ENCODE results near the gene TRIML1.

TRIML1 gene, protein sequence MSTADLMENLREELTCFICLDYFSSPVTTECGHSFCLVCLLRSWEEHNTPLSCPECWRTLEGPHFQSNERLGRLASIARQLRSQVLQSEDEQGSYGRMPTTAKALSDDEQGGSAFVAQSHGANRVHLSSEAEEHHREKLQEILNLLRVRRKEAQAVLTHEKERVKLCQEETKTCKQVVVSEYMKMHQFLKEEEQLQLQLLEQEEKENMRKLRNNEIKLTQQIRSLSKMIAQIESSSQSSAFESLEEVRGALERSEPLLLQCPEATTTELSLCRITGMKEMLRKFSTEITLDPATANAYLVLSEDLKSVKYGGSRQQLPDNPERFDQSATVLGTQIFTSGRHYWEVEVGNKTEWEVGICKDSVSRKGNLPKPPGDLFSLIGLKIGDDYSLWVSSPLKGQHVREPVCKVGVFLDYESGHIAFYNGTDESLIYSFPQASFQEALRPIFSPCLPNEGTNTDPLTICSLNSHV

GRCh38 chr4:188139141-188139540, at the start of gene TRIML1:
Gene TRIML1, plus strand, starts transcription at chr4:188139441. Its CDS starts 118 bp downstream, at chr4:188139559.
- no peak for DNase-seq (ENCODE audit: low read depth in 2 of 2)

DNA sequence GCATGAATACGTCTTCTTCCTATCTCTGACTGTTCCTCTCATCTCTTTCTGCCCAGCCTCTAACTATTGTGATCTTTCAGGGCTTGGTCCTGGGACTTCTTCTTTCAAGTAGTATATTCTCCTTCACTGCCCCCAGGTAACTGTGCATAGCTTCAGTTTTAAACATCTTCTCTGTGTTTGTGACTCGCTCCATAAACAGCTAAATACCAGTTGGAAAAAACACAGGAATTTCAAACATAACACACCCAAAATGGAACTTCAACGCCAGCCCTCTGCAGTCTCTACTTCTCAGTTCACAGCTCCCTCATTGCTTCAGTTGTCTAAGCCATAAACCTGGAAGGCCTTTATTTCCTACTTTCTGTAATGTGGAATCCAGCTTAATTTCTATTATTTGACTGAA, 46.4 kb upstream of the TRIML1 start:
- DNase-seq (ENCODE audit: low read depth in 2 of 2), result no peak

DNA sequence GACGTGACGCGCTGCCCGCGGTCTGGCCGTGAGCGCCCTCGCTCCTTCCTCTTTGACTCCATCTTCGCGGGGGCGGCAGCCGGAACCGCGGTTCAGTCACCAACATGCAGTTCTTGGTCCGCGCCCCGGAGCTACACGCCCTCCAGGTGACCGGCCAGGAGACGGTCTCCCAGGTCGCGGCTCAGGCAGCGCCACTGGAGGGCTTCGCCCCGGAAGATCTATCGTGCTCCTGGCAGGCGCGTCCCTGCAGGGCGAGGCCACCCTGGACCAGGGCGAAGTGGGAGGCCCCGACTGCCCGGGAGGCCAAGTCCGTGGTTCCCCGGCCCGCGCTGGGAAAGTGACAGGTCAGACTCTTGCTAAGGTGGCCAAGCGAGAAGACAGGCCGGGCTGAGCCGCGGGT, 32.8 kb upstream of the TRIML1 start:
- no peak for DNase-seq (ENCODE audit: low read depth in 2 of 2)

DNA sequence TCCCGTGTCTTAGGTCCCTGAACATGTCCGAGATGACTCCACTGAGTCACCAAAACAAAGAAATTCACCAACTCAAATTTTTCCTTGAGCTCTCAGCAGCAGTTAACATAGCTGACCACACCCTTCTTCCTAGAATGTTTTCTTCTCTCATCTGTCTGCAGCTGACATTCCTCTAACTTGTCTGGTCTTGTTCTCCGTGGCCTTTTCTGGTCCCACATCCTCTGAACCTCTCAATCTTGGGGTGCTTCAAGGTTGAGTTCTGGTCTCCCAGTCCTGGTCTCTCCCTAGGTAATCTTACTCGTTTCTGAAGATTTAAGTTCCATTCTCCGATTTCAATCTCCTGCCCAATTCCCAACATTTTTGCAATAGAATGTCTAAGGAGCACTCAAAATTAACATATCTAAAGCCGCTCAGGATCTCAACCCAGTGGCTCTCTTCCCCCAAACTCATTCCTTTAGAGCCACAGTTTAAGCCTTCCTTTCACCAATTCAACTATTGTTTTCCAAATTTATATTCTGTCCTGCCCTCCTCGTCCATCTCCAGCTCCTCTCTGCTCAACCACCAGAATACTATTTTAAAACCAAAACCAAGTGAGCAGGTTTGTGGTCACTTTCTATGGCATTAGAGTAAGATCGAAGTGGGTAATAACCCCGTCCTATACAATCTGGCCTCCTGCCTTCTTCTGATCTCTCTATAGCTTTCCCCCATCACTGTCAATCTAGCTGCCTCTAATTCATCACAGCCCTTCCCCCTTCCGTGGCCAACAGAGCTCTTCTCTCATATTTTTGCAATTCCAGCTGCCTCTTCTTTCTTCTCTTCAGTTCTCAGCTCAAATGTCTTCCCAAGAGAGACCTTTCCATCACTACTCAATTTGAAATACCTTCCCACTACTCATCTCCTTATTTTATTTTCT, 31.1 kb upstream of the TRIML1 start:
- DNase-seq (ENCODE audit: low read depth in 2 of 2), result no peak

DNA sequence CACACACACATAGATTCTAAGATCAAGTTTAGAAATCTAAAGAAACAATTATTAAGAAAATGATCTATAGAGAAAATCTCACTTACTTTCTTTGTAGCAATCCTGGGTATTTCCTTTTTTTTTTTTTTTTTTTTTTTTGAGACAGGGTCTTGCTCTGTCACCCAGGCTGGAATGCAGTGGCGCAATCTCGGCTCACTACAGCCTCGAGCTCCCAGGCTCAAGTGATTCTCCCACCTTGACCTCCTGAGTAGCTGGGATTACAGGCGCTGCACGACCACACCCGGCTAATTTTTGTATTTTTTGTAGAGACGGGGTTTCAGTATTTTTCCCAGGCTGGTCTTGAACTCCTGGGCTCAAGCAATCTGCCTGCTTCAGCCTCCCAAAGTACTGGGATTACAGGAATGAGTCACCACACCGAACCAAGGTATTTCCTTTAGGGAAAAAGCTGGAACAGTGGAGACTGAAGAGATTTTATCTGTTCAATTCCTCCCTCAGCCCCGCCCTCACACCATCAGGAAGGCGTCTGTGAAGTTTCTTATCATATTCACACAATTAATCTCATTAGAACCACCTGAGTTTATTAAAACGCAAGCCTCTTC, 30.0 kb upstream of the TRIML1 start, which contains the start of gene TRIML2:
Gene TRIML2 (minus strand): TSS at position 447 of the 599 bp plus-strand sequence. CDS start 4,235 bp downstream, outside the sequence.
- DNase-seq (ENCODE audit: low read depth in 2 of 2), result no peak

DNA sequence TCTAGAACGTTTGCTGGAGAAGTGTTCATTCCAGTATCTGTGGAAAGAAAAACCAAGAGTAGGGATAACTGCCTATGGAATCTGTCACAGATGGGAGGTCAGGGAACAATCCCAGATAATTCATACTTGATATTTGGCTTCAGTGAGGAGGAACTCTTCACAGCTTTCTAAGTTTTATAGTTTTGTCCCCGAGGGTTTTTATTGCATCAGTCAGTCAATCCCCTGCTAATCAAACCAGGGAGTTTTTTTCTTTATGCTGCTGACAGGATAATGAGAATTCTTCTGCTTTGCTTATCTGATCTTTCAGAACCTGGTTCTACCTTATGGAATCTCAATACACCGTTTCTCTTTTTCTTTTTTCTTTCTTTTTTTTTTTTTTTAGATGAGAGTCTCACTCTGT, 29.2 kb upstream of the TRIML1 start:
- DNase-seq (ENCODE audit: low read depth in 2 of 2), result no peak

GRCh38 chr4:188110741-188111471, 28.3 kb upstream of the TRIML1 start:
- DNase-seq (ENCODE audit: low read depth in 2 of 2), result no peak

GRCh38 chr4:188111955-188112354, 27.3 kb upstream of the TRIML1 start:
- no peak for DNase-seq (ENCODE audit: low read depth in 2 of 2)

DNA sequence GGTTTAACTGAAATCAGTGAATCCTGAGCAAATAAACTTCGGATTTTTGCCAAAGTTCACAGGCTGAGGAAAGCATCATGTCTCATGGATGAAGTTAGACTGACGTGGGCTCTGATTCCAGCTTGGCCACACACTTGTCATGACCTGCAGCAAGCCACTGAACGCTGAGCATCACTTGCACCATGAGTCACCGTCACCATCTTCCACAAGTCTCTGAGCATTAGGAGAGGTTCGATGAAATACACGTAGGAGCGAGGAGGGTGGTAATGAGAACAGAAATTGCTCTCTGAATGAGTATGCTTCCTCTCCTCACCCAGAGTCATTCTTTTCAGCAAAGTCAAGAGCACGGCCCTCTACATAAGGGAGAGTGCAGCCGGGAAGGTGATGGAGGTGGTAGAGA, 26.1 kb upstream of the TRIML1 start:
- DNase-seq (ENCODE audit: low read depth in 2 of 2), result no peak

GRCh38 chr4:188117631-188118324, 21.5 kb upstream of the TRIML1 start:
- DNase-seq (ENCODE audit: low read depth in 2 of 2), result no peak

- no peak for DNase-seq (ENCODE audit: low read depth in 2 of 2)
These were observed 17.7 kb upstream of the TRIML1 start for GRCh38 chr4:188121530-188121929.

- DNase-seq (ENCODE audit: low read depth in 2 of 2), result no peak
These were observed 11.9 kb upstream of the TRIML1 start for GRCh38 chr4:188127214-188127874.

- DNase-seq (ENCODE audit: low read depth in 2 of 2), result no peak
These were observed 8.9 kb upstream of the TRIML1 start for GRCh38 chr4:188130355-188130754.

- DNase-seq (ENCODE audit: low read depth in 2 of 2), result no peak
These were observed 7.0 kb upstream of the TRIML1 start for GRCh38 chr4:188132232-188132631.

DNA sequence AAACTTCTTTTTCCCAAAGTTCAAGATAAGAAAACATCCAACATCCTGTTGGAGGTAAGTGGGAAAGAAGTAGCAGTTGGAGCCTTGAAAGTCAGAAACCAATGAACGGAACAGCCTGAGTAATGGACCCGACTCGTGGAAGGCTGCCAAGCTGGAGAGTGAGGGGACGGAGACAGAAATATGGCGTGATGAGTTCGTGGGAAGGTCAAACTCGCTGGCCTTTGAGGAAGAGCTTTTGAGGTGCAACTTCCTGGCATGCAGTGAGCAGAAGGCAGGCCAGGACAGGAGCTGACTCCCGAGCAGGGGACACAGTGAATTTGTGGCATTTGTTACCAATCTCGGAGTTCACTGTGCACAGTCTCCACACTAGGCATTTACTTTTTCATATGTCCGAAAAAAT, 1.0 kb upstream of the TRIML1 start:
- DNase-seq (ENCODE audit: low read depth in 2 of 2), result no peak

- no peak for DNase-seq (ENCODE audit: low read depth in 2 of 2)
These were observed 430 bp downstream of the TRIML1 start for GRCh38 chr4:188139671-188140070.

DNA sequence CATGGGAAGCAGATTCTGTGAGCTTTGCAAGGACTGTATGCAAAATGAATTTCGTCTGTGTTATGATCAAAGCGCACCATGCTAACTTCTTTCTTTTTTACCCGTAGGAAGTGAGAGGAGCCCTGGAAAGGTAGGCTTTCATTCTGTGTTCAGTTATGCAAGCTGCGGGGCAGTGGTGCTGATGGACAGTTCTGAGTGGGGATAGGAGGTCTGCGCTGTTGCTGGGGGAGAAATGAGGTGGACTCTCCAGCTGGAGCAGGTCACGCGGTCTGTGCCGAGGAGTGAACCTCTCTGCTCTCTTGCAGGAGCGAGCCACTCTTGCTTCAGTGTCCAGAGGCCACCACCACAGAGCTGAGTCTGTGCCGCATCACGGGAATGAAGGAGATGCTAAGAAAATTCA, 4.5 kb downstream of the TRIML1 start:
- DNase-seq (ENCODE audit: low read depth in 2 of 2), result no peak

DNA sequence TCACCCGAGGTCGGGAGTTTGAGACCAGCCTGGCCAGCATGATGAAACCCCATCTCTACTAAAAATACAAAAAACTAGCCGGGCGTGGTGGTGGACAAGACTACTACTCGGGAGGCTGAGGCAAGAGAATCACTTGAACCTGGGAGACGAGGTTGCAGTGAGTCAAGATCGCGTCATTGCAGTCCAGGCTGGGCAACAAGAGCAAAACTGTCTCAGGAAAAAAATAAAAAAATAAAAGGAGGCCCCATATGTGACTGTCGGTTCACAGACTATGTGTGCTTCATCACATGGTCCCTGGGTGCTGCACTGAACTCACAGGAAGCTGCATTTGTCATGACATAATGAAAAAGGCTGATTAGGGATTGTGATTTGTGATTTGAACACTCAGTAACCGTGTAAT, 6.4 kb downstream of the TRIML1 start:
- no peak for DNase-seq (ENCODE audit: low read depth in 2 of 2)

GRCh38 chr4:188146618-188147017, 7.4 kb downstream of the TRIML1 start:
- DNase-seq (ENCODE audit: low read depth in 2 of 2), result no peak

DNA sequence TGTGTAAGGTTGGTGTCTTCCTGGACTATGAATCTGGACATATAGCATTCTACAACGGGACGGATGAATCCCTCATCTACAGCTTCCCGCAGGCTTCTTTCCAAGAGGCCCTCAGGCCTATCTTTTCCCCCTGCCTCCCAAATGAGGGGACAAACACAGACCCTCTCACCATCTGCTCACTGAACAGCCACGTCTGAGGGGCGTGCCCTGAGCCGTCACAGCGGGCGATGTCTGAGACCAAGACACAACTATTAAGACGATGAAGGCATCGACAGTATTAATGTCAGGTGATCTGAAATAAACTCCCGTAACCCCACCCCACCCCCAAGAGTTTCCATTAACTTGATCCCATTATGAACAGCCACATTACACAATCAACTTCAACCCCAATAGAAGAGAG, 7.9 kb downstream of the TRIML1 start:
- DNase-seq (ENCODE audit: low read depth in 2 of 2), result no peak

Data from stimulated activated CD8-positive, alpha-beta memory T cell treated with anti-CD3 and anti-CD28 coated beads, Interleukin-15, amount 100 ng/mL, for 48 hours (primary cell).